C4-2B (cell line): ENCODE data around the gene CACHD1.

ENCODE experiments used
- H3K27ac ChIP-seq: fragments of 450-650 bp; 2 replicates; pipeline ENCODE4 v1.5.1; 2017
- ZFX ChIP-seq: fragments of 450-650 bp; IDR thresholded peaks from 2 replicates; pipeline ENCODE4 v1.6.1; 2017
- TF ChIP-seq, protein P1 (sequence below): fragments of 450-650 bp; conservative IDR thresholded peaks from 2 replicates; pipeline ENCODE4 v1.5.1; 2017; ENCODE audit warnings: mild to moderate bottlenecking

CACHD1 gene

DNA sequence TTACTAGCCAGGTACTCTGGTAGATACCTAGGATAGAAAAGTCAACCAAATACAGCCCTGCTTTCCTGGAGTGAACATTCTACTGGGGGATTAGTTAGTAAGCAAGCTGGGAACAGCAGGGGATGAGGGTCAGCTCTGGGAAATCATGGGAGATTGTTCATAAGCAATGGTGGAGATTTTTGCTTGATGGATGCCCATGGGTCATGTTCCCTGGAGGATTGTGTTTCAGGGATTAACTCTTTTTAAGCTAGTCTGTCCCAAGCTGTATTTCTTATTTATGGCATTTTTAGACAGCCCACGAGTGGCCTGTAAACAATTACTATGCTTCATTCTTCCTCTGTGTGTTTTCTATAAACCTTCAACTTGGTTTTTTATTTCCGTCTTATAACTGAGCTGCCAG, 18.9 kb downstream of the CACHD1 start:
- no peak for TF ChIP-seq ZFX
- TF ChIP-seq, protein P1, sequence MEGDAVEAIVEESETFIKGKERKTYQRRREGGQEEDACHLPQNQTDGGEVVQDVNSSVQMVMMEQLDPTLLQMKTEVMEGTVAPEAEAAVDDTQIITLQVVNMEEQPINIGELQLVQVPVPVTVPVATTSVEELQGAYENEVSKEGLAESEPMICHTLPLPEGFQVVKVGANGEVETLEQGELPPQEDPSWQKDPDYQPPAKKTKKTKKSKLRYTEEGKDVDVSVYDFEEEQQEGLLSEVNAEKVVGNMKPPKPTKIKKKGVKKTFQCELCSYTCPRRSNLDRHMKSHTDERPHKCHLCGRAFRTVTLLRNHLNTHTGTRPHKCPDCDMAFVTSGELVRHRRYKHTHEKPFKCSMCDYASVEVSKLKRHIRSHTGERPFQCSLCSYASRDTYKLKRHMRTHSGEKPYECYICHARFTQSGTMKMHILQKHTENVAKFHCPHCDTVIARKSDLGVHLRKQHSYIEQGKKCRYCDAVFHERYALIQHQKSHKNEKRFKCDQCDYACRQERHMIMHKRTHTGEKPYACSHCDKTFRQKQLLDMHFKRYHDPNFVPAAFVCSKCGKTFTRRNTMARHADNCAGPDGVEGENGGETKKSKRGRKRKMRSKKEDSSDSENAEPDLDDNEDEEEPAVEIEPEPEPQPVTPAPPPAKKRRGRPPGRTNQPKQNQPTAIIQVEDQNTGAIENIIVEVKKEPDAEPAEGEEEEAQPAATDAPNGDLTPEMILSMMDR, result no peak
- no peak overlapping the region for H3K27ac ChIP-seq

DNA sequence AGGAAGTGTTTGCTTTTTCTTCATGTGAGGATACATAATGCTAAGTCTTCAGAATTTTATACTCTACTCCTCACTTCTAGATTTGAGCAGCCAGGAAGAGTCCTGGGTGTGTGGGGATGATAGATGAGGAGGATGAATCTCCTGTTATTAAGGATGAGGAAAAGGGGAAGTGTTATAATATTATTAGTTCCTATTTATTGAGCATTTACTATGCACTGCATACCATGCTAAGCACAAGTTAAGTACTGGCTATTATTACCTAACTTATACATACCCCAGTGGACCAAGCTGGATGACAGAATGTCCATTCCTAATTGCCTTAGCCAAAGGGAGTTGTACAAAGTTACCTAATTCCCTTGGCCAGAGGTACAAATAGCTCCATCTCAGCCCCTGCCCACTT, 19.8 kb downstream of the CACHD1 start:
- TF ChIP-seq ZFX, result no peak
- TF ChIP-seq, protein P1, result no peak
- no peak overlapping the region for H3K27ac ChIP-seq

DNA sequence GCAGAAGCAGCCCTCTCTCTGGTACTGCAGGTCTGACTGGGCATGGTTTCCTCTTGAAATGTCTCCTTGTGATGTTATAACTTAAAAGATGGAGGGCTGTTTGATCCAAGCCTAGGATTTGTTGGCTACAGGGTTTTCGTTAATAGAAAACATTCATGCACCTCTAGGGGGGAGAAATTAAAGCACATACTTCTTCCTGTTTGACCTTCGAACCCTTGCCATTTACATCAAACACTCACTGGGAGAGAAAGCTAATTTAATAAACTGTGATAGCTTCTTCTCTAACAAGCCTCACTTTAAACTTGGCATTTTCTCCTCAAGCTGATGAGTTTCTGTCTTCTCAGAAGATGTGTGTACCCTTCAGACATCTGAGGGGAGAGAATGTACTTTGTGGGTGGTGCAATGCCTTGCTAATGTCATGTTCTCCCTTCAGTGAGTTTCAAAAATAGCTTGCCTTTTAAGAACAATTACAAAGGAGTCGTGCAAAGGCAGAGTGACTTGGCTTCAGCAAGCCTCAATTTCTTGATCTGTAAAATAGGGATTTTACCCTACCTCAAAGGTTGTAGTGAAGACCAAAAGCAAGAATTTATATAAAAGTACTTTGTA, 20.4 kb downstream of the CACHD1 start:
- TF ChIP-seq, protein P1, result no peak
- TF ChIP-seq ZFX, result no peak
- no peak overlapping the region for H3K27ac ChIP-seq

DNA sequence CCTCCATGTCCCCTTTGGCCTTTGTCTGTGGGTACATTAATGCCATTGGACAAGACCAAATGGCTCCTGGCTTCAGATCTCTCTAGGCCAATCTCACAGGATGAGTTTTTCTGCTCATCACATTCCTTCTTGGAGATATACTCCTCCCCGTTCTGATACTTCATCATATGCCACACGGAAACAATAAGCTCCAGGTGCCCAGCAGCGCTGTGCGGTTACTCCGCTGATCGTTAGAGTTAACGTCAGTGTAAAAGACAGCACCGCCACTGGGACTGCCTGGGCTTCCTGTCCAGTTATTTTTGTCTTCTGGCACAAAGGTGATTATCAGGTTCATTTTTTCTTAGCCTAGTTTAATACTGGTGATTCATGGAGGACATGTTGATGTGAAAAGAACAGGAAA, 22.5 kb downstream of the CACHD1 start:
- H3K27ac ChIP-seq, result no peak overlapping the region
- TF ChIP-seq, protein P1, result no peak
- TF ChIP-seq ZFX, result no peak

DNA sequence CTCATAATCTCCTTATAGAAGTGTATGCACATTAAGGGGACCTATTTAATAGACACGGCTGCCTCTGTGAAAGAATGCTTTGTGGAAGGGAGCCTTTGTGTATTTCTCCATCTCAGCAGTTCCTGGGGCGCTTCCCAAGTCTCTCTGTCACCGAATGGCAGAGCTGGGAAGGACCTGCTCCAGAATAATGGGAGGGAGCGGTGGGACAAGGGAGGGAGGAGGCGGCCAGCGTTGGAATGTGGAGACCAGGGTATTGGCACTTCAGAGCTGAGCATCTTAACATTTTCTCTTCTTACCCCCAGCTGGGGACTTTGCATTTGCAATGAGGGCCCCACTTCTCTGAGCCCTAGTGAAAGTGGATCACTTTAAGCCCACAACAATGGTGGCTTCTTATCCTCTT, 23.9 kb downstream of the CACHD1 start:
- TF ChIP-seq ZFX, result no peak
- TF ChIP-seq, protein P1, result no peak
- no peak overlapping the region for H3K27ac ChIP-seq

DNA sequence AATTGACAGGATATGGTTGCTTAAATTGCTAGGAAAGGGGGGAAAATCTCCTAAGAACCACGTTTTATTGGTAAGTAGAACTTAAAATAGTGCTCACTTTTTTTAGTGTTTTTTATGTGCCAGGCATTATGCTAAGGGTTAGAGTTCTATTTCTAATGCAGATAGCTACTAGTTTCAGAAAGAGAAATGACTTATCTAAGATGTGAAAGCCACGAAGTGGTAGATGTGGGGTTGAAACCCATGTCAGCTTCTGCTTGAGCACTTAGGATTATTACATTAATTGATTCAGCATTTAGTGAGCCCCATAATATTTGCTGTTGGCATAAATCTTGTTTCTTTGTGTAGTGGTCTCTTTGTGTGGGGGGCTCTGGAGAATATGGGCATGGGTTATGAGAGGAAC, 24.7 kb downstream of the CACHD1 start:
- TF ChIP-seq, protein P1, result no peak
- TF ChIP-seq ZFX, result no peak
- no peak overlapping the region for H3K27ac ChIP-seq

DNA sequence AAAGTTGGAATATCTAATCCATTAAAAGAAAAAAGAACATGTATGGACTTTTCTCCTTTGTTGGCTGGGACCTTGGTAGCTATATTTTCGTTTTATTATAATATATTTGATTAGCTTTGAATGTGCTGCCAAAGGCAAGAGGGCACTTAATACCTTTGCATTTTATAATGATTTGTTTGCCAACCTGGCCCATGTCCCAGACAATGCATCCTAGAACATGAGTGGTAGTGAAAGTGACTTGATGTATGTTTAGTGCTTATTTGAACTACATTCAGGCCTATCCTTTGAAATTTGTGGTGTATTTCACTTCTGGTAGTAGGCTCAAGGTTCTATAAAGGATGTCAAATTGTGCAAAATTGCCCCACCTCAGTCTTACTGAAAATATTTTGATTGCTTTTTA, 25.9 kb downstream of the CACHD1 start:
- no peak overlapping the region for H3K27ac ChIP-seq

More for the DNA sequence above, 25.9 kb downstream of the CACHD1 start:
- no peak for TF ChIP-seq ZFX
- TF ChIP-seq, protein P1, result no peak
